HepG2 (cell line): ENCODE data around the gene RNFT2. TPM values are rescaled to one million over a fixed set of nuclear protein-coding genes. Genes with fewer than 3 reads are reported as not detected.

Experiments used
- CEBPG ChIP-seq: IDR thresholded peaks from 2 replicates; pipeline ENCODE4 v1.6.1; 2016
- HES4 ChIP-seq: sonication (generic); formaldehyde crosslinking; IDR thresholded peaks from 2 replicates; pipeline ENCODE4 v1.9.0; 2021; ENCODE audit warnings: mild to moderate bottlenecking, missing genetic modification reagents, borderline replicate concordance
- HMGA1 ChIP-seq: sonication (generic); formaldehyde crosslinking; conservative IDR thresholded peaks from 2 replicates; pipeline ENCODE4 v1.4.0; 2020; ENCODE audit warnings: missing genetic modification reagents
- KMT2B ChIP-seq: IDR thresholded peaks from 2 replicates; pipeline ENCODE4 v1.6.1; 2016; ENCODE audit warnings: missing genetic modification reagents, missing compliant biosample characterization
- MXD4 ChIP-seq: IDR thresholded peaks from 2 replicates; pipeline ENCODE4 v1.6.1; 2016; ENCODE audit warnings: mild to moderate bottlenecking, missing biosample characterization, missing genetic modification reagents
- PHF20 ChIP-seq: sonication (generic); formaldehyde crosslinking; IDR thresholded peaks from 2 replicates; pipeline ENCODE4 v1.5.0; 2020; ENCODE audit warnings: mild to moderate bottlenecking, missing genetic modification reagents
- POLR2A ChIP-seq, 2 experiments: IDR thresholded peaks; 2 replicates each; pipeline ENCODE4 v1.6.1; 2011; ENCODE audit warnings: low read depth in 2 of 2, low read length in 2 of 2, mild to moderate bottlenecking in 1 of 2, moderate library complexity in 1 of 2; ENCODE audit not compliant: insufficient read depth in 1 of 2
- POLR2G ChIP-seq: fragments of 200-400 bp; formaldehyde crosslinking; IDR thresholded peaks from 2 replicates; pipeline ENCODE4 v1.6.1; 2018; ENCODE audit warnings: mild to moderate bottlenecking, low read depth, low read length, moderate library complexity
- RNF2 ChIP-seq: fragments of 450-650 bp; conservative IDR thresholded peaks from 2 replicates; pipeline ENCODE4 v1.6.1; 2016; ENCODE audit warnings: low read depth
- SAP130 ChIP-seq: IDR thresholded peaks from 2 replicates; pipeline ENCODE4 v1.6.1; 2016; ENCODE audit warnings: low read depth
- U2AF1 ChIP-seq: fragments of 200-400 bp; formaldehyde crosslinking; optimal IDR thresholded peaks from 2 replicates; pipeline ENCODE3; 2017; ENCODE audit warnings: mild to moderate bottlenecking, low read depth, low read length
- ZNF124 ChIP-seq: sonication (generic); formaldehyde crosslinking; IDR thresholded peaks from 2 replicates; pipeline ENCODE4 v1.4.0; 2020; ENCODE audit warnings: missing genetic modification reagents
- ZNF543 ChIP-seq: sonication (generic); formaldehyde crosslinking; IDR thresholded peaks from 2 replicates; pipeline ENCODE4 v1.4.0; 2020; ENCODE audit warnings: mild to moderate bottlenecking, missing genetic modification reagents
- ZNF563 ChIP-seq: sonication (generic); formaldehyde crosslinking; IDR thresholded peaks from 2 replicates; pipeline ENCODE4 v1.8.0; 2022; ENCODE audit warnings: mild to moderate bottlenecking, moderate library complexity, missing genetic modification reagents
- ZNF605 ChIP-seq: sonication (generic); formaldehyde crosslinking; IDR thresholded peaks from 2 replicates; pipeline ENCODE4 v1.8.0; 2022; ENCODE audit warnings: mild to moderate bottlenecking, missing genetic modification reagents
- ZNF772 ChIP-seq: sonication (generic); formaldehyde crosslinking; IDR thresholded peaks from 2 replicates; pipeline ENCODE4 v1.5.0; 2020; ENCODE audit warnings: mild to moderate bottlenecking, missing genetic modification reagents
- ZNF839 ChIP-seq: sonication (generic); formaldehyde crosslinking; IDR thresholded peaks from 2 replicates; pipeline ENCODE4 v1.4.0; 2020; ENCODE audit warnings: missing genetic modification reagents, mild to moderate bottlenecking, borderline replicate concordance
- polyA plus RNA-seq, 8 experiments: library from polyadenylated mRNA; depleted of rRNA in 3 of 8; stranded (reverse) in 7 of 8; unstranded in 1 of 8; fragments of >200 nt; fragmentation: Illumina TruSeq in 4 of 8; extraction: Trizol in 4 of 8; gene quantifications; 2 replicates each; pipeline versions ENCODE4 v1.2.1 to v1.2.3, GENCODE V29; 2011 to 2016; ENCODE audit warnings: low read depth in 4 of 8, missing spikeins in 1 of 8, mixed read lengths in 1 of 8; ENCODE audit not compliant: insufficient read depth in 1 of 8
- total RNA-seq, 5 experiments: library from RNA; depleted of rRNA; stranded (reverse); fragments of >200 nt; fragmentation: Illumina TruSeq; extraction: Trizol; gene quantifications; 2 replicates each; pipeline ENCODE4 v1.2.3, GENCODE V29; 2016; ENCODE audit warnings: low read depth in 1 of 5
- TF ChIP-seq, protein P1 (sequence below): sonication (generic); formaldehyde crosslinking; IDR thresholded peaks from 2 replicates; pipeline ENCODE4 v1.8.1; 2022; ENCODE audit warnings: low read depth, mild to moderate bottlenecking, missing genetic modification reagents
- TF ChIP-seq, protein P2 (sequence below): sonication (generic); formaldehyde crosslinking; IDR thresholded peaks from 2 replicates; pipeline ENCODE4 v1.4.0; 2020; ENCODE audit warnings: mild to moderate bottlenecking, missing genetic modification reagents
- TF ChIP-seq, protein P3 (sequence below): IDR thresholded peaks from 2 replicates; pipeline ENCODE4 v1.6.1; 2012; ENCODE audit warnings: low read depth, low read length, improper control_type of control experiment
- TF ChIP-seq, protein P4 (sequence below): sonication (generic); formaldehyde crosslinking; IDR thresholded peaks from 2 replicates; pipeline ENCODE4 v1.9.0; 2021; ENCODE audit warnings: missing genetic modification reagents, borderline replicate concordance

The RNFT2 gene
- total and polyA plus RNA-seq, 2 of the 13 experiments (the other 11 are each of a cell fraction or from before 2014, with no cell fraction given): 3.3 to 8.3 TPM

DNA sequence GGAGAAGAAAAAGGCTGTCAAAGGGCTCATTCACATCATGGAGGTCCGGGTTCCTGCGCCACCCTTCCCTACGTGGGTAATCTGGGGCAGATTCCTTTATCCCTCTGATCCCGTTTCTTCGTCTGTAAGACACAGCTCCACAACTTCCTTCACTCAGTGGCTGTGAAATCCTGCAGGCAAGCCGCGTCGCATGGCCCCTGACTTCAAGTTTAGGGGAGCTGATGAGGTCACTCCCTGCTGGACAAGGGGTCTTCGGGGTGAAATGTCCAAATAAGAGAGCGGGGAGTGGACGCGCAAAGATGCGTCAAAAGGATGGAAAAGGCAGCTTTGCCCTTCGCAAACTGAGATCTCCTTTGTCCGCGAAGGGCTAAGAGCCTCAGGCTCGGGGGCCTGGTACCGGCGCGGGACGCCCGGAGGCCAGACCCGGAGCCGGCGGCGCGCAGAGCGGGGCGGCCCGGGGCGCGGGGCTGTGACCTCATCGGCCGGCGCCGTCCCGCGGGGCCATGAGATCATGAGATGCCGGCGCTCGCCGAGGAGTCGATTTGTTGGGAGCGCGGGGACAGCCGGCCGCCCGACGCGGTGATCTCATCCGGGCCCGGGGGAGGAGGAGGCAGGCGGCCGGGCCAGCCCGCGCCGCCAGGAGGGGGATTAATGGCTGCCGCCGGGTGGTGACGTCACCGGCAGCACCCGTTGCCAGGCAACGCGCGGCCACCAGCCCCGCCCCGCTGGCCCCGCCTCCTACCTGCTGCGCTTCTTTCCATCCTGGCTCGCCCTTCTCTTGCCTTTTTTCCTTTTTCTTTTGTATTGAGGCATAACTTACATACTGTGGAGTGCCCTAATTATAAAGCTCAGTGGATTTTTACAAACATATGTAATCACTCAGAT is 81.1 kb downstream of the RNFT2 start (continued):
- peak; percentile 57; the same call in 1 of the 2 replicates for TF ChIP-seq MXD4 (CRISPR knock-in tag)
- peak; percentile 37; the same call in 1 of the 2 replicates for TF ChIP-seq ZNF563 (CRISPR knock-in tag)
- TF ChIP-seq, protein P1, sequence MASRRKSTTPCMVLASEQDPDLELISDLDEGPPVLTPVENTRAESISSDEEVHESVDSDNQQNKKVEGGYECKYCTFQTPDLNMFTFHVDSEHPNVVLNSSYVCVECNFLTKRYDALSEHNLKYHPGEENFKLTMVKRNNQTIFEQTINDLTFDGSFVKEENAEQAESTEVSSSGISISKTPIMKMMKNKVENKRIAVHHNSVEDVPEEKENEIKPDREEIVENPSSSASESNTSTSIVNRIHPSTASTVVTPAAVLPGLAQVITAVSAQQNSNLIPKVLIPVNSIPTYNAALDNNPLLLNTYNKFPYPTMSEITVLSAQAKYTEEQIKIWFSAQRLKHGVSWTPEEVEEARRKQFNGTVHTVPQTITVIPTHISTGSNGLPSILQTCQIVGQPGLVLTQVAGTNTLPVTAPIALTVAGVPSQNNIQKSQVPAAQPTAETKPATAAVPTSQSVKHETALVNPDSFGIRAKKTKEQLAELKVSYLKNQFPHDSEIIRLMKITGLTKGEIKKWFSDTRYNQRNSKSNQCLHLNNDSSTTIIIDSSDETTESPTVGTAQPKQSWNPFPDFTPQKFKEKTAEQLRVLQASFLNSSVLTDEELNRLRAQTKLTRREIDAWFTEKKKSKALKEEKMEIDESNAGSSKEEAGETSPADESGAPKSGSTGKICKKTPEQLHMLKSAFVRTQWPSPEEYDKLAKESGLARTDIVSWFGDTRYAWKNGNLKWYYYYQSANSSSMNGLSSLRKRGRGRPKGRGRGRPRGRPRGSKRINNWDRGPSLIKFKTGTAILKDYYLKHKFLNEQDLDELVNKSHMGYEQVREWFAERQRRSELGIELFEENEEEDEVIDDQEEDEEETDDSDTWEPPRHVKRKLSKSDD (CRISPR knock-in tag): peak; percentile 81; the same call in 1 of the 2 replicates
- TF ChIP-seq CEBPG: 0 out of 2 replicates have a peak, but pooled peaks have one; percentile 2
- TF ChIP-seq PHF20 (CRISPR knock-in tag): peak; percentile 85
- 0 out of 2 replicates have a peak, but pooled peaks have one; percentile 28 for TF ChIP-seq ZNF543 (CRISPR knock-in tag)
- no peak for TF ChIP-seq U2AF1
- TF ChIP-seq ZNF839 (CRISPR knock-in tag): 0 out of 2 replicates have a peak, but pooled peaks have one; percentile 51
- peak; percentile 59; the same call in 1 of the 2 replicates for TF ChIP-seq KMT2B (CRISPR knock-in tag)
- peak; percentile 53; the same call in 1 of the 2 replicates for TF ChIP-seq RNF2
- 0 out of 2 replicates have a peak, but pooled peaks have one; percentile 56 for TF ChIP-seq HES4 (CRISPR knock-in tag)
- TF ChIP-seq ZNF124 (CRISPR knock-in tag): no peak
- TF ChIP-seq, protein P2, sequence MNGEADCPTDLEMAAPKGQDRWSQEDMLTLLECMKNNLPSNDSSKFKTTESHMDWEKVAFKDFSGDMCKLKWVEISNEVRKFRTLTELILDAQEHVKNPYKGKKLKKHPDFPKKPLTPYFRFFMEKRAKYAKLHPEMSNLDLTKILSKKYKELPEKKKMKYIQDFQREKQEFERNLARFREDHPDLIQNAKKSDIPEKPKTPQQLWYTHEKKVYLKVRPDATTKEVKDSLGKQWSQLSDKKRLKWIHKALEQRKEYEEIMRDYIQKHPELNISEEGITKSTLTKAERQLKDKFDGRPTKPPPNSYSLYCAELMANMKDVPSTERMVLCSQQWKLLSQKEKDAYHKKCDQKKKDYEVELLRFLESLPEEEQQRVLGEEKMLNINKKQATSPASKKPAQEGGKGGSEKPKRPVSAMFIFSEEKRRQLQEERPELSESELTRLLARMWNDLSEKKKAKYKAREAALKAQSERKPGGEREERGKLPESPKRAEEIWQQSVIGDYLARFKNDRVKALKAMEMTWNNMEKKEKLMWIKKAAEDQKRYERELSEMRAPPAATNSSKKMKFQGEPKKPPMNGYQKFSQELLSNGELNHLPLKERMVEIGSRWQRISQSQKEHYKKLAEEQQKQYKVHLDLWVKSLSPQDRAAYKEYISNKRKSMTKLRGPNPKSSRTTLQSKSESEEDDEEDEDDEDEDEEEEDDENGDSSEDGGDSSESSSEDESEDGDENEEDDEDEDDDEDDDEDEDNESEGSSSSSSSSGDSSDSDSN (CRISPR knock-in tag): peak; percentile 57; the same call in 1 of the 2 replicates
- peak; percentile 83 for TF ChIP-seq SAP130 (CRISPR knock-in tag)
- no peak for TF ChIP-seq ZNF772
- TF ChIP-seq HMGA1 (CRISPR knock-in tag): no peak
- TF ChIP-seq, protein P3, sequence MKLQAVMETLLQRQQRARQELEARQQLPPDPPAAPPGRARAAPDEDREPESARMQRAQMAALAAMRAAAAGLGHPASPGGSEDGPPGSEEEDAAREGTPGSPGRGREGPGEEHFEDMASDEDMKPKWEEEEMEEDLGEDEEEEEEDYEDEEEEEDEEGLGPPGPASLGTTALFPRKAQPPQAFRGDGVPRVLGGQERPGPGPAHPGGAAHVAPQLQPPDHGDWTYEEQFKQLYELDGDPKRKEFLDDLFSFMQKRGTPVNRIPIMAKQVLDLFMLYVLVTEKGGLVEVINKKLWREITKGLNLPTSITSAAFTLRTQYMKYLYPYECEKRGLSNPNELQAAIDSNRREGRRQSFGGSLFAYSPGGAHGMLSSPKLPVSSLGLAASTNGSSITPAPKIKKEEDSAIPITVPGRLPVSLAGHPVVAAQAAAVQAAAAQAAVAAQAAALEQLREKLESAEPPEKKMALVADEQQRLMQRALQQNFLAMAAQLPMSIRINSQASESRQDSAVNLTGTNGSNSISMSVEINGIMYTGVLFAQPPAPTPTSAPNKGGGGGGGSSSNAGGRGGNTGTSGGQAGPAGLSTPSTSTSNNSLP: no peak
- TF ChIP-seq POLR2A (IDR thresholded peaks at IDR 0.05; ENCODE audit: insufficient read depth in 1 of 2, low read depth in 2 of 2, low read length in 2 of 2): peak; percentile 41 to 78; a peak in 3 of 4 replicates
- TF ChIP-seq POLR2G: peak; percentile 76
- TF ChIP-seq, protein P4, sequence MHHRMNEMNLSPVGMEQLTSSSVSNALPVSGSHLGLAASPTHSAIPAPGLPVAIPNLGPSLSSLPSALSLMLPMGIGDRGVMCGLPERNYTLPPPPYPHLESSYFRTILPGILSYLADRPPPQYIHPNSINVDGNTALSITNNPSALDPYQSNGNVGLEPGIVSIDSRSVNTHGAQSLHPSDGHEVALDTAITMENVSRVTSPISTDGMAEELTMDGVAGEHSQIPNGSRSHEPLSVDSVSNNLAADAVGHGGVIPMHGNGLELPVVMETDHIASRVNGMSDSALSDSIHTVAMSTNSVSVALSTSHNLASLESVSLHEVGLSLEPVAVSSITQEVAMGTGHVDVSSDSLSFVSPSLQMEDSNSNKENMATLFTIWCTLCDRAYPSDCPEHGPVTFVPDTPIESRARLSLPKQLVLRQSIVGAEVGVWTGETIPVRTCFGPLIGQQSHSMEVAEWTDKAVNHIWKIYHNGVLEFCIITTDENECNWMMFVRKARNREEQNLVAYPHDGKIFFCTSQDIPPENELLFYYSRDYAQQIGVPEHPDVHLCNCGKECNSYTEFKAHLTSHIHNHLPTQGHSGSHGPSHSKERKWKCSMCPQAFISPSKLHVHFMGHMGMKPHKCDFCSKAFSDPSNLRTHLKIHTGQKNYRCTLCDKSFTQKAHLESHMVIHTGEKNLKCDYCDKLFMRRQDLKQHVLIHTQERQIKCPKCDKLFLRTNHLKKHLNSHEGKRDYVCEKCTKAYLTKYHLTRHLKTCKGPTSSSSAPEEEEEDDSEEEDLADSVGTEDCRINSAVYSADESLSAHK (CRISPR knock-in tag): no peak
- TF ChIP-seq ZNF605 (CRISPR knock-in tag): no peak
